ENCODE results near the gene MPST.

MPST gene

GRCh38 chr22:37021710-37022482, 2.4 kb downstream of the MPST start:
- peak; percentile 50 for DNase-seq (ENCODE audit: low read depth)
- peak; percentile 74 for TF ChIP-seq CTCF (IDR thresholded peaks at IDR 0.05; ENCODE audit: low read length, missing control alignments)
- H3K4me3 ChIP-seq (replicated peaks; ENCODE audit: low read depth, low read length), result no peak overlapping the region

- no peak for DNase-seq (ENCODE audit: low read depth)
- H3K4me3 ChIP-seq (replicated peaks; ENCODE audit: low read depth, low read length), result no peak overlapping the region
- no peak for TF ChIP-seq CTCF (IDR thresholded peaks at IDR 0.05; ENCODE audit: low read length, missing control alignments)
These were observed 3.2 kb downstream of the MPST start for GRCh38 chr22:37022483-37023337.

GRCh38 chr22:37023743-37024338, 4.3 kb downstream of the MPST start:
- H3K4me3 ChIP-seq (replicated peaks; ENCODE audit: low read depth, low read length), result no peak overlapping the region
- DNase-seq (ENCODE audit: low read depth), result no peak
- no peak for TF ChIP-seq CTCF (IDR thresholded peaks at IDR 0.05; ENCODE audit: low read length, missing control alignments)

GRCh38 chr22:37024339-37025157, 5.0 kb downstream of the MPST start:
- no peak for TF ChIP-seq CTCF (IDR thresholded peaks at IDR 0.05; ENCODE audit: low read length, missing control alignments)
- no peak overlapping the region for H3K4me3 ChIP-seq (replicated peaks; ENCODE audit: low read depth, low read length)
- DNase-seq (ENCODE audit: low read depth), result no peak

- TF ChIP-seq CTCF (IDR thresholded peaks at IDR 0.05; ENCODE audit: low read length, missing control alignments), result no peak
- DNase-seq (ENCODE audit: low read depth), result no peak
- no peak overlapping the region for H3K4me3 ChIP-seq (replicated peaks; ENCODE audit: low read depth, low read length)
These were observed 6.0 kb downstream of the MPST start for GRCh38 chr22:37025500-37026070.

- no peak overlapping the region for H3K4me3 ChIP-seq (replicated peaks; ENCODE audit: low read depth, low read length)
- no peak for TF ChIP-seq CTCF (IDR thresholded peaks at IDR 0.05; ENCODE audit: low read length, missing control alignments)
- DNase-seq (ENCODE audit: low read depth), result no peak
These were observed 6.8 kb downstream of the MPST start for GRCh38 chr22:37026325-37026724.

Measured in fibroblast of pulmonary artery (primary cell).